Gastrocnemius medialis (tissue), 4 donors: ENCODE results near the gene NDUFAF8. TPM values are rescaled to one million over a fixed set of nuclear protein-coding genes. Genes with fewer than 3 reads are reported as not detected.

ENCODE experiments used
- ATAC-seq, 2 donors: fragments of 150-250 bp; one replicate each; pipeline ENCODE4 v1.9.1; 2016
- DNase-seq, 2 donors: peaks; one replicate each; pipeline ENCODE4 v3.0.0-alpha.2; 2019
- H3K27ac ChIP-seq, 4 donors: fragments of 200-600 bp; sonication (generic); 1 replicate in 1 of 4; 2 replicates in 3 of 4; pipeline ENCODE4 v1.5.1; 2016 to 2018; ENCODE audit warnings: mild to moderate bottlenecking in 2 of 4, moderate library complexity in 1 of 4
- H3K27me3 ChIP-seq, 3 donors: fragments of 200-600 bp; sonication (generic) in 2 of 3; 1 replicate in 1 of 3; 2 replicates in 2 of 3; pipeline versions ENCODE4 v1.5.1 to v1.6.0; 2016 to 2019; ENCODE audit warnings: mild to moderate bottlenecking in 1 of 3, moderate library complexity in 1 of 3
- H3K36me3 ChIP-seq, 2 donors: fragments of 200-600 bp; sonication (generic) in 1 of 2; one replicate each; pipeline ENCODE4 v1.5.1; 2017 to 2018
- H3K4me1 ChIP-seq, 2 donors: fragments of 200-600 bp; sonication (generic) in 1 of 2; one replicate each; pipeline ENCODE4 v1.5.1; 2016 to 2017; ENCODE audit warnings: mild to moderate bottlenecking in 2 of 2
- H3K4me3 ChIP-seq, 4 donors: fragments of 200-600 bp; sonication (generic) in 3 of 4; 1 replicate in 1 of 4; 2 replicates in 3 of 4; pipeline ENCODE4 v1.5.1; 2016 to 2019; ENCODE audit warnings: mild to moderate bottlenecking in 2 of 4
- H3K9me3 ChIP-seq, 3 donors: fragments of 200-600 bp; sonication (generic) in 2 of 3; 1 replicate in 1 of 3; 2 replicates in 2 of 3; pipeline ENCODE4 v1.5.1; 2016 to 2019
- POLR2A ChIP-seq, 2 donors: fragments of 450-650 bp; IDR thresholded peaks; one replicate each; pipeline ENCODE4 v1.6.1; 2017; ENCODE audit warnings: antibody characterized with exemption in 2 of 2, mild to moderate bottlenecking in 2 of 2, moderate library complexity in 2 of 2
- in situ Hi-C, 4 donors: fragments of 200-750 bp; cut with MboI; loops; one replicate each; pipeline versions ENCODE4 v1.15.0 to v1.8.0; 2017; ENCODE audit warnings: low sequenced_read_pairs in 4 of 4
- intact Hi-C: fragments of 100-400 bp; cut with DNase I; formaldehyde crosslinking; loops from one replicate; pipeline ENCODE4 v1.15.1; 2023; ENCODE audit warnings: low total_unique reads
- total RNA-seq, 4 donors: library from RNA; depleted of rRNA; stranded (reverse); fragments of >200 nt; gene quantifications; one replicate each; pipeline versions ENCODE4 v1.1.0 to v1.2.3, GENCODE V29; 2016
- TF ChIP-seq, protein P1 (sequence below), 5 experiments: fragments of 450-650 bp in 3 of 5; fragments of 200-600 bp in 2 of 5; sonication (generic) in 2 of 5; IDR thresholded peaks in 4 of 5; conservative IDR thresholded peaks in 1 of 5; 1 replicate in 4 of 5; 2 replicates in 1 of 5; pipeline ENCODE4 v1.5.1; 2016 to 2019; ENCODE audit warnings: antibody characterized with exemption in 5 of 5, mild to moderate bottlenecking in 3 of 5, moderate library complexity in 3 of 5

The NDUFAF8 gene
- total RNA-seq, 4 donors from 2014 or later: 39.4 to 700 (median 74.5) TPM

- no peak overlapping the region for H3K4me3 ChIP-seq
- H3K9me3 ChIP-seq: no peaks in the 10 kb centered on the region
- ATAC-seq (no peak), DNase-seq (no peak)
- H3K36me3 ChIP-seq: no peaks in the 10 kb centered on the region
- no peak for TF ChIP-seq POLR2A (IDR thresholded peaks at IDR 0.05)
- TF ChIP-seq, protein P1, sequence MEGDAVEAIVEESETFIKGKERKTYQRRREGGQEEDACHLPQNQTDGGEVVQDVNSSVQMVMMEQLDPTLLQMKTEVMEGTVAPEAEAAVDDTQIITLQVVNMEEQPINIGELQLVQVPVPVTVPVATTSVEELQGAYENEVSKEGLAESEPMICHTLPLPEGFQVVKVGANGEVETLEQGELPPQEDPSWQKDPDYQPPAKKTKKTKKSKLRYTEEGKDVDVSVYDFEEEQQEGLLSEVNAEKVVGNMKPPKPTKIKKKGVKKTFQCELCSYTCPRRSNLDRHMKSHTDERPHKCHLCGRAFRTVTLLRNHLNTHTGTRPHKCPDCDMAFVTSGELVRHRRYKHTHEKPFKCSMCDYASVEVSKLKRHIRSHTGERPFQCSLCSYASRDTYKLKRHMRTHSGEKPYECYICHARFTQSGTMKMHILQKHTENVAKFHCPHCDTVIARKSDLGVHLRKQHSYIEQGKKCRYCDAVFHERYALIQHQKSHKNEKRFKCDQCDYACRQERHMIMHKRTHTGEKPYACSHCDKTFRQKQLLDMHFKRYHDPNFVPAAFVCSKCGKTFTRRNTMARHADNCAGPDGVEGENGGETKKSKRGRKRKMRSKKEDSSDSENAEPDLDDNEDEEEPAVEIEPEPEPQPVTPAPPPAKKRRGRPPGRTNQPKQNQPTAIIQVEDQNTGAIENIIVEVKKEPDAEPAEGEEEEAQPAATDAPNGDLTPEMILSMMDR (IDR thresholded peaks at IDR 0.05 in 4 of 5, conservative IDR thresholded peaks at IDR 0.05 in 1 of 5): no peak
- no peaks in the 10 kb centered on the region for H3K4me1 ChIP-seq
- H3K27ac ChIP-seq: no peak overlapping the region
- intact Hi-C loops: no loop called here
- in situ Hi-C loops: no loop called here
- no peaks in the 10 kb centered on the region for H3K27me3 ChIP-seq
These were observed 31.2 kb upstream of the NDUFAF8 start for GRCh38 chr17:81207610-81208581.

DNA sequence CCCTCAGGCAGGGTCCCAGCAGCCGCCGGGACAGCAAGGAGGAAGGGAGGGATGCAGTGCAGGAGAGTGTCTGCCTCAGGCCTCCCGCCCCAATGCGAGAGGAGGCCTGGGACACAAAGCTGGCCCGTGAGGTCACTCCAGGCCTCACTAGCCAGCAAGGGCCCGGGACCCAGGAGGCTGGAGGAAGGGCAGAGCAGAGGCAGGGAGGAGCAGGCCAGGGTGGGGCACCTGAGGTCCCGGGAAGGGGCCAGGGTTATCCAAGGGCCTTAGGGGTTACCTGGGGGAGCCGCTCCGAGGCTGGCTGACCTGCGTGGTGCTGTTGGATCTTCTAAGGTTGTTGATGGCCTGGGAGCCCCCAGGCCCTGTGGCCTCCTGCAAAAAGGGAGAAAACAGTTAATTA lies 30.5 kb upstream of the NDUFAF8 start:
- H3K4me1 ChIP-seq: no peaks in the 10 kb centered on the region
- H3K27me3 ChIP-seq: no peaks in the 10 kb centered on the region
- H3K36me3 ChIP-seq: no peaks in the 10 kb centered on the region
- DNase-seq (no peak), ATAC-seq (no peak)
- no peak overlapping the region for H3K4me3 ChIP-seq
- TF ChIP-seq, protein P1 (IDR thresholded peaks at IDR 0.05 in 4 of 5, conservative IDR thresholded peaks at IDR 0.05 in 1 of 5): no peak
- TF ChIP-seq POLR2A (IDR thresholded peaks at IDR 0.05): no peak
- no peaks in the 10 kb centered on the region for H3K9me3 ChIP-seq
- in situ Hi-C loops: no loop called here
- no peak overlapping the region for H3K27ac ChIP-seq
- intact Hi-C loops: no loop called here

DNA sequence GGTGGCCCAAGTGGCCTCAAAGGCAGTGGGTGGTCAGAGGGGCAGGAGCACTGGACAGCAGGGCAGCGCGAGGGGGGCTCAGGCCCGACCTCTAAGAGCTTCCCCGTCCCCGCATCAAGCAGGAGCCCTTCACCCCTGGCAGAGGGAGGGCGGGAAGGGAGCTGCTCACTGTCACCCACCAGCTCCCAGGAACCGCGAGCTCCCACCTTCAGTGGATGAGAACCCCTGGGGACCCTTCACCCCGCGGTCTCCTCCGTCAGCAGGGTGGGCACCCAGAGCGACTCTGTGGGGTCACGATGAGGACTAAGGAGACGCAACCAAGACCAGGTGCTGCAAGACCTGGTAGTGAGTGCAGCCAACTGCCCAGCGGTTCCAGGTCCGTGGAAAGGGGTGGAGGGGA lies 30.0 kb upstream of the NDUFAF8 start:
- Histone ChIP-seq H3K4me1 (no peaks in the 10 kb centered on the region), H3K27ac (no peak overlapping the region), H3K4me3 (no peak overlapping the region), H3K27me3 (no peaks in the 10 kb centered on the region), H3K36me3 (no peaks in the 10 kb centered on the region), H3K9me3 (no peaks in the 10 kb centered on the region)
- DNase-seq: no peak
- in situ Hi-C loops: no loop called here
- TF ChIP-seq, protein P1 (IDR thresholded peaks at IDR 0.05 in 4 of 5, conservative IDR thresholded peaks at IDR 0.05 in 1 of 5): no peak
- no peak for TF ChIP-seq POLR2A (IDR thresholded peaks at IDR 0.05)
- ATAC-seq: no peak
- intact Hi-C loops: no loop called here

GRCh38 chr17:81210466-81210865 lies 28.7 kb upstream of the NDUFAF8 start:
- Histone ChIP-seq H3K36me3 (no peaks in the 10 kb centered on the region), H3K9me3 (no peaks in the 10 kb centered on the region), H3K27ac (no peak overlapping the region), H3K4me1 (no peaks in the 10 kb centered on the region), H3K4me3 (no peak overlapping the region), H3K27me3 (no peaks in the 10 kb centered on the region)
- no peak for ATAC-seq
- in situ Hi-C loops (no loop called here), intact Hi-C loops (no loop called here)
- DNase-seq: no peak
- no peak for TF ChIP-seq POLR2A (IDR thresholded peaks at IDR 0.05)
- TF ChIP-seq, protein P1 (IDR thresholded peaks at IDR 0.05 in 4 of 5, conservative IDR thresholded peaks at IDR 0.05 in 1 of 5): no peak
